ENCODE results near the gene PKP3.

- TF ChIP-seq POLR2A (IDR thresholded peaks at IDR 0.05; ENCODE audit: low read depth, low read length) (no peak), PAX5 (IDR thresholded peaks at IDR 0.05; ENCODE audit: insufficient read depth, low read length, severe bottlenecking) (no peak), SPI1 (IDR thresholded peaks at IDR 0.05; ENCODE audit: low read depth, low read length) (no peak)
Measured at GRCh38 chr11:371051-371450, 23.0 kb upstream of the PKP3 start.
